ENCODE results near the gene SNX9.

Gene SNX9

DNA sequence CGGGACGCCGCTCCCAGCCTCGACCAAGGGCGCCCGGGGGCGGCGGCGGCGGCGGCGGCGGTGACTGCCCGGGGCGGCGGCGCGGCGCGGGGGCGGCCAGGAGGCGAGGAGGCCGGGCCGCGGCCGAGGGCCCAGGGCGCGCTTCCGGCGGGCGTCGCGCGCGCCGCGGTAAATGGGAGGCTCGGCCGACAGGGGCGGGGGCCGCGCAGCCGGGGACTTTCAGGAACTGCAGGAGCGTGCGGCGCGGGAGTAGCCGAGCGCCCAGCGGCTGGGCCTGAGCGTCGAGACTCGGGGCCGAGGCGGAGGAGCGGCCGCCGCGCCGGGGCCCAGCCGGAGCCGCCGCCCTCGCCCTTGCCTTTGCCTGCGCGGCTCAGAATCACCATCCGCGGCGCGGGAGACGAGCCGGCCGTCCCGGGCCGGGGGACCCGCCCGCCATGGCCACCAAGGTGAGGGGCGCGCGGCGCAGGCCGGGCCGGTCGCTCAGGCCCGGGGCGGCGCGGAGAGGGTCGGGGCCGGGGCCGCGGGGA, at the start of gene SNX9:
TSS of gene SNX9 (plus strand) at position 246 of the 527 bp plus-strand sequence. CDS start at position 435, 189 bp downstream.
- H3K27ac Mint-ChIP-seq = peak within 1 kb of the TSS; percentile 98
- DNase-seq = peak; percentile 81
- peaks cover 11% of the 10 kb centered on the region for H3K27me3 Mint-ChIP-seq (ENCODE audit: low read depth, poor library complexity)

DNA sequence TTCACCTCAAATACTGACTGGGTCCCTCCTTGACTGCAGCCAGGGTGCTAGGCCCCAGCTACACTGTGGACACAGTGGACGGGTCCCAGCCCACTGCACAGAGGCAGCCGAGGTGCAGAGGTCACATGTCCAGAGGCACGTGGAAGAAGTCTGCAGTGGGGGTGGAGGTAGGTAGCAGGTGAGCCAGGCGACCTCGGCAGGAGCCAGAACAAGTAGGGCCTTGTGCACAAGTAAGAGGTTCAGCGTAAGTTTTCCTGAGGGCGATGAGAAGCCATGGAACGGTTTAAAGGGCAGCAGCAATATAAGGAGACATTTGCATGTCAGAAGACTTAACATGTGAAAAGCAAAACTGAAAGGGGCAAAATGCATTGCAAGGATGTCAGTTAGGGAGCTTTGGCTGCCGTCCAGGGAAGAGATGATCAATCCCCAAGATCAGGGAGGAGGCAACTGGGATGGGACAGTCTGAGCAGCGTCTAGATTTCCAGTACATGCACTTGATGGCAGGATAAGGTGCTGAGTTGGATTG, 49.7 kb upstream of the SNX9 start:
- Mint-ChIP-seq H3K27me3 (ENCODE audit: low read depth, poor library complexity) (peaks cover 17% of the 10 kb centered on the region), H3K27ac (peak overlapping the region; percentile 98), H3K9me3 (peaks cover 37% of the 10 kb centered on the region), H3K4me1 (peaks cover 31% of the 10 kb centered on the region), H3K4me3 (no peak overlapping the region), H3K36me3 (ENCODE audit: low read depth) (peaks cover 7% of the 10 kb centered on the region)
- TF ChIP-seq, protein P1, sequence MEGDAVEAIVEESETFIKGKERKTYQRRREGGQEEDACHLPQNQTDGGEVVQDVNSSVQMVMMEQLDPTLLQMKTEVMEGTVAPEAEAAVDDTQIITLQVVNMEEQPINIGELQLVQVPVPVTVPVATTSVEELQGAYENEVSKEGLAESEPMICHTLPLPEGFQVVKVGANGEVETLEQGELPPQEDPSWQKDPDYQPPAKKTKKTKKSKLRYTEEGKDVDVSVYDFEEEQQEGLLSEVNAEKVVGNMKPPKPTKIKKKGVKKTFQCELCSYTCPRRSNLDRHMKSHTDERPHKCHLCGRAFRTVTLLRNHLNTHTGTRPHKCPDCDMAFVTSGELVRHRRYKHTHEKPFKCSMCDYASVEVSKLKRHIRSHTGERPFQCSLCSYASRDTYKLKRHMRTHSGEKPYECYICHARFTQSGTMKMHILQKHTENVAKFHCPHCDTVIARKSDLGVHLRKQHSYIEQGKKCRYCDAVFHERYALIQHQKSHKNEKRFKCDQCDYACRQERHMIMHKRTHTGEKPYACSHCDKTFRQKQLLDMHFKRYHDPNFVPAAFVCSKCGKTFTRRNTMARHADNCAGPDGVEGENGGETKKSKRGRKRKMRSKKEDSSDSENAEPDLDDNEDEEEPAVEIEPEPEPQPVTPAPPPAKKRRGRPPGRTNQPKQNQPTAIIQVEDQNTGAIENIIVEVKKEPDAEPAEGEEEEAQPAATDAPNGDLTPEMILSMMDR (IDR thresholded peaks at IDR 0.05) = no peak
- DNase-seq = no peak

More for the DNA sequence above, at the start of gene SNX9:
- Mint-ChIP-seq H3K36me3 (ENCODE audit: low read depth) (peaks cover 11% of the 10 kb centered on the region), H3K4me3 (peak within 1 kb of the TSS; percentile 97), H3K4me1 (peaks cover 33% of the 10 kb centered on the region), H3K9me3 (peaks cover 16% of the 10 kb centered on the region)
- TF ChIP-seq, protein P1 (IDR thresholded peaks at IDR 0.05) = no peak

DNA sequence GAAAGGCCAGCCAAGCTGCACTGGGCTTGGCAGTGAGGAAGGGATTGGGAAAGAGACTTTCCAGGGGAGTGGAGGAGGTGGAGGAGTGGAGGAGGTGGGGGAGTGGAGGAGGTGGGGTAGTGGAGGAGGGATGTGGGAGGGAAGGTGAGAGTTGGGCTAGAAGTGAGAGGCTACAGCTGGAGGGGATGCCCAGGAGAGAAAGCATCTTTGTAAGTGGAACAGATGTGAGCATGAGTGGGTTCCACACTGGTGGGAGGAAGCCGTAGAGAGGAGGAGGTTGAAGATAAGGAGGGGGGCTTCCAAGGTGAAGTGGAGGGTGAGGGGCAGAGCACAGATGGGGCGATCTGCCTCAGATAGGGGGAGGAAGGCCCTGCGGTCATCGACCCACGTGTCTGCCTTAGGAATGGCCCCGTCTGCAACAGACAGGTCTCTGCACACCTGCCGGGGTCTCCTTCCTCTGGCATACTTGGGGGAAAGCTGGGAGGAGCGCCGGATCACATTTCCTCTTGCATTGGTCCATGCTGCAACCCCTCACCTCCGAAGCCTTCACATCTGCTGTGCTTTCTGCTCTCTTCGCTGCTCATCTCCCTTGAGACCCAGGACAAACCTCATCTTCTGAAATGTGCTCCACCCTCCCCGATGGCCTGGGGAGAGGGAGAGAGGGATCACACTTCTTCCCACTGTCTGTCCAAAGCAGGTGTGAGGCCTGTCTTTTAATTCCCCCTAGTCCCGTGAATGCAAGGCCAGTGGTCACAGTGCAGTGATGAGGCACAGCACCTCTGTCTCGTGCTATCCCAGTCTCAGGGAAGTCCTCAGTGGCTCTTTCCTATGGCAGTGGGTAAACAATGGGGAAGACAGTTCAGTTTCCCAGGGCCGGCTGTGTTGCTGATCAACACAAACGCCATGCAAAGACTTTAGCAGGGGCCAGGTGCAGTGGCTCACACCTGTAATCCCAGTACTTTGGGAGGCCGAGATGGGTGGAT, 48.6 kb upstream of the SNX9 start:
- Mint-ChIP-seq H3K27ac (peak overlapping the region; percentile 79), H3K4me1 (peaks cover 27% of the 10 kb centered on the region), H3K4me3 (no peak overlapping the region), H3K27me3 (ENCODE audit: low read depth, poor library complexity) (peaks cover 17% of the 10 kb centered on the region), H3K36me3 (ENCODE audit: low read depth) (peaks cover 7% of the 10 kb centered on the region), H3K9me3 (peaks cover 37% of the 10 kb centered on the region)
- peak; percentile 27 for DNase-seq
- TF ChIP-seq, protein P1 (IDR thresholded peaks at IDR 0.05) = no peak

DNA sequence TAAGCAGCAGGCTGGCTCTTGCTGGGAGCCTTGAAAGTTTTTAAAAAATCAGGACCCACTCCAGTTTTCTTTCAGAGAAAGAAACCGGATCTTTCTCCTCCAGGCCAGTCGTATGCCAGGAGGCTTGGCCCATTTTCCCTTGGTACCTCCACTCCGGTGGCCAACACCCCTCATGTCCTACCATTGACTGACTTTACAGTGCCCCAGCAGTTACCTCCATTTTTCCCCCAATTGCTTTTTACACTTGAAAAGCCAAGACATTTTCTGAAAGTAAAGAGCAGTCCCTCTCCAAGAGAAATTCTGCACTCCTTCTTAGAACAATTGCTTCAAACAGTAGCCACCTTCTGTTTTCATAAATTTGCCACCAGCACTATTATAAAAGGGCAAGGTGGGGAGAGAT, 47.7 kb upstream of the SNX9 start:
- Mint-ChIP-seq H3K27ac (no peak overlapping the region), H3K4me1 (peaks cover 24% of the 10 kb centered on the region), H3K9me3 (peaks cover 37% of the 10 kb centered on the region), H3K4me3 (no peak overlapping the region), H3K27me3 (ENCODE audit: low read depth, poor library complexity) (peaks cover 19% of the 10 kb centered on the region), H3K36me3 (ENCODE audit: low read depth) (peaks cover 7% of the 10 kb centered on the region)
- DNase-seq = no peak
- TF ChIP-seq, protein P1 (IDR thresholded peaks at IDR 0.05) = no peak

DNA sequence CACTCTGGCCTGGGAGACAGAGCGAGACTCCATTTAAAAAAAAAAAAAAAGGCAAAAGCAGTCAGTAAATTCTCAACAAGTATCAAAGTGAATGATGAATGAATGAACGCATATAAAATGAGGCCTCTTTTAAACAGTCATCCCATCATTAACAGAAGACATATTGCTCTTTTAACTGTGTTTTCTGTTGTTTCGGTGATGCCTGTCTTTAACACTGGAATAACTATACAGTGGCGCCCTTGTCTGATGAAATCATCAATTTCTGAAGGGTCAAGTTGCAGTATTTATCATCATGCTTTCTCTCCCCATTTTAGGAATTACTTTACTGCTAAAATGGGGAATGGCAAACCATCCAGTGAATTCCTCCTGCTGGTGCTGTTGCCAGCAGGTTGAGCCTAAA, 45.7 kb upstream of the SNX9 start:
- Mint-ChIP-seq H3K4me3 (no peak overlapping the region), H3K36me3 (ENCODE audit: low read depth) (peaks cover 7% of the 10 kb centered on the region), H3K4me1 (peaks cover 24% of the 10 kb centered on the region), H3K9me3 (peaks cover 44% of the 10 kb centered on the region), H3K27ac (no peak overlapping the region), H3K27me3 (ENCODE audit: low read depth, poor library complexity) (peaks cover 19% of the 10 kb centered on the region)
- TF ChIP-seq, protein P1 (IDR thresholded peaks at IDR 0.05) = no peak
- DNase-seq = no peak
